ENCODE measurements around the gene MAP4K4. TPM values are rescaled to one million over a fixed set of nuclear protein-coding genes. Genes with fewer than 3 reads are reported as not detected.

Gene MAP4K4
- total and polyA plus RNA-seq, 7 experiments from 2014 or later, result 13.6 to 138 (median 121) TPM

GRCh38 chr2:101777337-101777736, 79.8 kb downstream of the MAP4K4 start:
- no peaks in the 10 kb centered on the region for H3K36me3 ChIP-seq (ENCODE audit: control insufficient read depth in 2 of 3, insufficient read depth in 3 of 3, low read length in 3 of 3)
- H3K4me3 ChIP-seq (ENCODE audit: low read length), result no peak overlapping the region
- Mint-ChIP-seq H3K4me1 (peaks cover 71 to 100% (median 96%) of the 10 kb centered on the region in 7 donors), H3K27me3 (no peaks in the 10 kb centered on the region), H3K4me3 (peak overlapping the region in 4 of 10 donors; percentile 9 to 68 (median 54)), H3K9me3 (peaks cover 0 to 1% (median 0%) of the 10 kb centered on the region in 11 donors), H3K36me3 (peaks cover 0 to 11% (median 0%) of the 10 kb centered on the region in 5 donors), H3K27ac (peak overlapping the region in 6 of 9 donors; percentile 5 to 87 (median 26))
- no peaks in the 10 kb centered on the region for H3K9me3 ChIP-seq (ENCODE audit: control insufficient read depth in 2 of 3, low read length in 3 of 3)
- DNase-seq, result no peak
- peaks cover 16 to 88% of the 10 kb centered on the region in 2 donors for H3K4me1 ChIP-seq (ENCODE audit: control insufficient read depth in 2 of 2, insufficient read depth in 2 of 2, low read length in 2 of 2)
- ChIA-PET CTCF (no interaction called here), POLR2A (no interaction called here)
- intact Hi-C loops (cut with micrococcal nuclease), result loop anchor here in 1 of 2 donors (5.0 kb wide), 1 partner anchor 35 kb away; no protein-coding TSS in a partner anchor
- ATAC-seq, result no peak
- no peaks in the 10 kb centered on the region for H3K27me3 ChIP-seq (ENCODE audit: control insufficient read depth in 2 of 2, insufficient read depth in 2 of 2, low read length in 2 of 2)
- H3K27ac ChIP-seq (ENCODE audit: low read depth, low read length), result no peak overlapping the region

DNA sequence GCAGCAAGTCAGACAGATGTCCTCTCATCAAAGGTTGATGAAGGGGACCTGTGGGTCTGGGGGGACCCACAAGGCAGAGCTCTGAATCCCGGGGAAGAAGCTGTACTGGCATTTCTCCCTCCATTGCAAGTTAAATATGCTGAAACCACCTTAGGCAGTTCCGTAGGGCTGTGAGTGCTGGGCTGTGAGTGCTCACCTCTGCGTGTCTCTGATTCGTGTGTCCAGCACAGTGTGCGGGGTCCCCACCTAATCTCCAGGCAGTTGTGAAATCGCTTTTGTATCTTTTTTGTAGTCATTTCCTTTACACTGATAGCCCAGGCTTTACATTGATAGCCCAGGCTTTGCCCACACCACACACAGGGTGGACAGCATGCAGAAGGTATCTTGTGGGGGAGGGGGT, 80.6 kb downstream of the MAP4K4 start:
- Histone ChIP-seq H3K27me3 (ENCODE audit: control insufficient read depth in 2 of 2, insufficient read depth in 2 of 2, low read length in 2 of 2) (no peaks in the 10 kb centered on the region), H3K27ac (ENCODE audit: low read depth, low read length) (no peak overlapping the region), H3K9me3 (ENCODE audit: control insufficient read depth in 2 of 3, low read length in 3 of 3) (no peaks in the 10 kb centered on the region), H3K4me3 (ENCODE audit: low read length) (no peak overlapping the region), H3K36me3 (ENCODE audit: control insufficient read depth in 2 of 3, insufficient read depth in 3 of 3, low read length in 3 of 3) (no peaks in the 10 kb centered on the region), H3K4me1 (ENCODE audit: control insufficient read depth in 2 of 2, insufficient read depth in 2 of 2, low read length in 2 of 2) (peaks cover 18 to 88% of the 10 kb centered on the region in 2 donors)
- H3K27me3 Mint-ChIP-seq, result no peaks in the 10 kb centered on the region
- peaks cover 68 to 100% (median 96%) of the 10 kb centered on the region in 7 donors for H3K4me1 Mint-ChIP-seq
- peak overlapping the region in 4 of 10 donors; percentile 7 to 68 (median 40) for H3K4me3 Mint-ChIP-seq
- DNase-seq (no peak), ATAC-seq (peak; percentile 24)
- POLR2A ChIA-PET, result interaction anchor here (1.7 kb wide), 1 partner anchor 11 kb away, joined by 4 read pairs; no protein-coding TSS in a partner anchor
- peaks cover 0 to 11% (median 0%) of the 10 kb centered on the region in 5 donors for H3K36me3 Mint-ChIP-seq
- CTCF ChIA-PET, result no interaction called here
- peak overlapping the region in 3 of 9 donors; percentile 16 to 87 (median 39) for H3K27ac Mint-ChIP-seq
- peaks cover 0 to 1% (median 0%) of the 10 kb centered on the region in 11 donors for H3K9me3 Mint-ChIP-seq
- intact Hi-C loops (cut with micrococcal nuclease), result loop anchor here in 1 of 2 donors (5.0 kb wide), 1 partner anchor 36 kb away; no protein-coding TSS in a partner anchor

DNA sequence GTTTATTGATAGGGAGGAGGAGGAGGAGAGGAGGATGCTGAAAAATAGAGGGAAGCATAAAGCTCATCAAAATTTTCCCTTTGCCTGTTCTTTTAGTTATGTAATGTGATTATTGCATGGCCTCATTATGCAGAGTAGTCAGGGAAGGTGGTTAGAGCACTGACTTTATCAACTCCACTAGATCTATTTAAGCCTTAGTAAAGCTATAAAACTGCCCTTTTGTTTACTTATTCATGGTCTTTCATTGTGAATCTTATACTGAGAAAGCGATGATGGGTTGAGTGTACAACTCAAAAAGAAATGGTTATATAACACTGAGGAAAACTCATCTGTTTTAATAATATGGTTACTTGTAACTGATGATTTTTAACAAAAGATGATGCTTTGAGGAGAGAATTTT, 81.7 kb downstream of the MAP4K4 start:
- Mint-ChIP-seq H3K36me3 (peaks cover 0 to 12% (median 0%) of the 10 kb centered on the region in 5 donors), H3K9me3 (peaks cover 0 to 1% (median 0%) of the 10 kb centered on the region in 11 donors), H3K4me1 (peaks cover 63 to 100% (median 97%) of the 10 kb centered on the region in 7 donors), H3K4me3 (peak overlapping the region in 7 of 10 donors; percentile 13 to 54 (median 40)), H3K27ac (peak overlapping the region in 5 of 9 donors; percentile 5 to 87 (median 39)), H3K27me3 (no peaks in the 10 kb centered on the region)
- intact Hi-C loops (cut with micrococcal nuclease), result loop anchor here in 1 of 2 donors (5.0 kb wide), 1 partner anchor 37 kb away; no protein-coding TSS in a partner anchor
- no peak for DNase-seq
- Histone ChIP-seq H3K9me3 (ENCODE audit: control insufficient read depth in 2 of 3, low read length in 3 of 3) (no peaks in the 10 kb centered on the region), H3K4me1 (ENCODE audit: control insufficient read depth in 2 of 2, insufficient read depth in 2 of 2, low read length in 2 of 2) (peaks cover 18 to 85% of the 10 kb centered on the region in 2 donors), H3K27ac (ENCODE audit: low read depth, low read length) (no peak overlapping the region), H3K36me3 (ENCODE audit: control insufficient read depth in 2 of 3, insufficient read depth in 3 of 3, low read length in 3 of 3) (no peaks in the 10 kb centered on the region), H3K4me3 (ENCODE audit: low read length) (no peak overlapping the region), H3K27me3 (ENCODE audit: control insufficient read depth in 2 of 2, insufficient read depth in 2 of 2, low read length in 2 of 2) (no peaks in the 10 kb centered on the region)
- POLR2A ChIA-PET, result interaction anchor here (0.8 to 1.7 kb wide), 2 partner anchors 10 to 12 kb away, joined by 3 to 4 read pairs; no protein-coding TSS in a partner anchor
- ATAC-seq, result no peak
- CTCF ChIA-PET, result no interaction called here

GRCh38 chr2:101779656-101780055, 82.1 kb downstream of the MAP4K4 start:
- no peak for ATAC-seq
- Mint-ChIP-seq H3K4me1 (peaks cover 59 to 100% (median 95%) of the 10 kb centered on the region in 7 donors), H3K4me3 (peak overlapping the region in 6 of 10 donors; percentile 13 to 54 (median 41)), H3K27me3 (no peaks in the 10 kb centered on the region), H3K9me3 (peaks cover 0 to 1% (median 0%) of the 10 kb centered on the region in 11 donors), H3K27ac (peak overlapping the region in 5 of 9 donors; percentile 2 to 87 (median 33)), H3K36me3 (peaks cover 0 to 12% (median 0%) of the 10 kb centered on the region in 5 donors)
- Histone ChIP-seq H3K27me3 (ENCODE audit: control insufficient read depth in 2 of 2, insufficient read depth in 2 of 2, low read length in 2 of 2) (no peaks in the 10 kb centered on the region), H3K4me1 (ENCODE audit: control insufficient read depth in 2 of 2, insufficient read depth in 2 of 2, low read length in 2 of 2) (peaks cover 16 to 80% of the 10 kb centered on the region in 2 donors), H3K27ac (ENCODE audit: low read depth, low read length) (no peak overlapping the region), H3K4me3 (ENCODE audit: low read length) (no peak overlapping the region), H3K36me3 (ENCODE audit: control insufficient read depth in 2 of 3, insufficient read depth in 3 of 3, low read length in 3 of 3) (no peaks in the 10 kb centered on the region), H3K9me3 (ENCODE audit: control insufficient read depth in 2 of 3, low read length in 3 of 3) (no peaks in the 10 kb centered on the region)
- CTCF ChIA-PET, result no interaction called here
- no peak for DNase-seq
- POLR2A ChIA-PET, result interaction anchor here (0.8 to 1.7 kb wide), 2 partner anchors 10 to 13 kb away, joined by 3 to 4 read pairs; no protein-coding TSS in a partner anchor
- intact Hi-C loops (cut with micrococcal nuclease), result loop anchor here in 1 of 2 donors (2.0 to 5.0 kb wide), 3 partner anchors 13 to 37 kb away; no protein-coding TSS in a partner anchor

DNA sequence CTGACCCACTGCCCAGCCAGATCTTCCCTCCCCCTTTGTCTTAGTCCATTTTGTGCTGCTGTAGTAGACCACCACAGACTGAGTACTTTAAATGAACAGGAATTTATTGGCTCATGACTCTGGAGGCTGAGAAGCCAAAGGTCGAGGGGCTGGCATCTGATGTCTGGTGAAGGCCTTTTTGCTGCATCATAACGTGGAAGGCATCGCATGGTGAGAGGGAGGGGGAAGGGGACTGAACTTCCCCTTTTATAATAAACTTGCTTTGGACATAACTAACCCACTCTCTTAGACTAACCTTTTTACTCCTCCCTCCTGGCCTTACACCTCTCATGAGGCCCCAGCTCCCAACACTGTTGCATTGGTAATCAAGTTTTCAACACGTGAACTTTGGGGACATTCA, 83.8 kb downstream of the MAP4K4 start:
- H3K36me3 Mint-ChIP-seq, result peaks cover 0 to 12% (median 0%) of the 10 kb centered on the region in 5 donors
- Histone ChIP-seq H3K9me3 (ENCODE audit: control insufficient read depth in 2 of 3, low read length in 3 of 3) (no peaks in the 10 kb centered on the region), H3K27me3 (ENCODE audit: control insufficient read depth in 2 of 2, insufficient read depth in 2 of 2, low read length in 2 of 2) (no peaks in the 10 kb centered on the region), H3K4me1 (ENCODE audit: control insufficient read depth in 2 of 2, insufficient read depth in 2 of 2, low read length in 2 of 2) (peaks cover 8 to 65% of the 10 kb centered on the region in 2 donors), H3K36me3 (ENCODE audit: control insufficient read depth in 2 of 3, insufficient read depth in 3 of 3, low read length in 3 of 3) (no peaks in the 10 kb centered on the region), H3K4me3 (ENCODE audit: low read length) (no peak overlapping the region), H3K27ac (ENCODE audit: low read depth, low read length) (no peak overlapping the region)
- ATAC-seq, result peak; percentile 77
- H3K4me1 Mint-ChIP-seq, result peaks cover 51 to 100% (median 96%) of the 10 kb centered on the region in 7 donors
- ChIA-PET CTCF (no interaction called here), POLR2A (no interaction called here)
- intact Hi-C loops (cut with micrococcal nuclease), result loop anchor here in 1 of 2 donors (2.0 kb wide), 2 partner anchors 13 to 15 kb away; no protein-coding TSS in a partner anchor
- no peaks in the 10 kb centered on the region for H3K27me3 Mint-ChIP-seq
- H3K4me3 Mint-ChIP-seq, result peak overlapping the region in 7 of 10 donors; percentile 2 to 64 (median 40)
- no peak for DNase-seq
- peaks cover 0 to 1% (median 0%) of the 10 kb centered on the region in 11 donors for H3K9me3 Mint-ChIP-seq
- H3K27ac Mint-ChIP-seq, result peak overlapping the region in 8 of 9 donors; percentile 0 to 85 (median 47)

- Histone ChIP-seq H3K4me3 (ENCODE audit: low read length) (no peak overlapping the region), H3K36me3 (ENCODE audit: control insufficient read depth in 2 of 3, insufficient read depth in 3 of 3, low read length in 3 of 3) (no peaks in the 10 kb centered on the region), H3K27me3 (ENCODE audit: control insufficient read depth in 2 of 2, insufficient read depth in 2 of 2, low read length in 2 of 2) (no peaks in the 10 kb centered on the region), H3K9me3 (ENCODE audit: control insufficient read depth in 2 of 3, low read length in 3 of 3) (no peaks in the 10 kb centered on the region), H3K27ac (ENCODE audit: low read depth, low read length) (no peak overlapping the region), H3K4me1 (ENCODE audit: control insufficient read depth in 2 of 2, insufficient read depth in 2 of 2, low read length in 2 of 2) (peaks cover 8 to 64% of the 10 kb centered on the region in 2 donors)
- DNase-seq (no peak), ATAC-seq (no peak)
- H3K4me1 Mint-ChIP-seq, result peaks cover 51 to 100% (median 96%) of the 10 kb centered on the region in 7 donors
- peak overlapping the region in 6 of 10 donors; percentile 25 to 53 (median 42) for H3K4me3 Mint-ChIP-seq
- H3K36me3 Mint-ChIP-seq, result peaks cover 0 to 12% (median 0%) of the 10 kb centered on the region in 5 donors
- CTCF ChIA-PET, result interaction anchor here (0.7 kb wide), 1 partner anchor 362 kb away, joined by 6 read pairs; no protein-coding TSS in a partner anchor
- POLR2A ChIA-PET, result interaction anchor here (0.5 kb wide), 1 partner anchor 84 kb away, joined by 3 read pairs; the partner anchor contains the start of gene MAP4K4
- intact Hi-C loops (cut with micrococcal nuclease), result loop anchor here in 1 of 2 donors (2.0 kb wide), 2 partner anchors 13 to 15 kb away; no protein-coding TSS in a partner anchor
- peak overlapping the region in 5 of 9 donors; percentile 0 to 85 (median 49) for H3K27ac Mint-ChIP-seq
- peaks cover 0 to 1% (median 0%) of the 10 kb centered on the region in 11 donors for H3K9me3 Mint-ChIP-seq
- no peaks in the 10 kb centered on the region for H3K27me3 Mint-ChIP-seq
Observed at GRCh38 chr2:101781791-101782426, 84.4 kb downstream of the MAP4K4 start.
